GM12878 (cell line): ENCODE results near the gene POLRMT. TPM values are rescaled to one million over a fixed set of nuclear protein-coding genes. Genes with fewer than 3 reads are reported as not detected.

Experiments
- CTCF ChIP-seq, 3 experiments: IDR thresholded peaks in 2 of 3; conservative IDR thresholded peaks in 1 of 3; 2 replicates each; pipeline ENCODE4 v1.5.1; 2011; ENCODE audit warnings: low read depth in 3 of 3, low read length in 3 of 3, mild to moderate bottlenecking in 3 of 3, control low read depth in 2 of 3, moderate library complexity in 2 of 3, inconsistent platforms in 1 of 3, mixed read lengths in 1 of 3; ENCODE audit not compliant: control insufficient read depth in 2 of 3, insufficient read depth in 1 of 3; ENCODE audit errors: extremely low read depth in 1 of 3
- CUX1 ChIP-seq: IDR thresholded peaks from 2 replicates; pipeline ENCODE4 v1.6.1; 2012; ENCODE audit warnings: improper control_type of control experiment, low read depth, low read length; ENCODE audit not compliant: insufficient replicate concordance
- ELK1 ChIP-seq: IDR thresholded peaks from 2 replicates; pipeline ENCODE4 v1.6.1; 2012; ENCODE audit warnings: low read depth, low read length, improper control_type of control experiment
- FOS ChIP-seq: IDR thresholded peaks from 3 replicates; pipeline ENCODE4 v1.6.1; 2011; ENCODE audit warnings: borderline replicate concordance; ENCODE audit not compliant: insufficient read length; ENCODE audit errors: extremely low read depth
- GABPA ChIP-seq: IDR thresholded peaks from 2 replicates; pipeline ENCODE4 v1.6.1; 2014; ENCODE audit warnings: antibody characterized with exemption, low read depth, mild to moderate bottlenecking, inconsistent platforms
- HDAC6 ChIP-seq: fragments of 200-600 bp; sonication (generic); IDR thresholded peaks from one replicate; pipeline ENCODE4 v1.8.0; 2017; ENCODE audit warnings: antibody characterized with exemption; ENCODE audit not compliant: unreplicated experiment
- IKZF1 ChIP-seq: fragments of 450-650 bp; conservative IDR thresholded peaks from 2 replicates; pipeline ENCODE4 v1.6.1; 2017; ENCODE audit warnings: antibody characterized with exemption, mild to moderate bottlenecking
- MEF2A ChIP-seq: IDR thresholded peaks from 2 replicates; pipeline ENCODE4 v1.6.1; 2011; ENCODE audit warnings: low read depth, mild to moderate bottlenecking, low read length, moderate library complexity; ENCODE audit not compliant: insufficient read depth
- MEF2B ChIP-seq: fragments of 450-650 bp; IDR thresholded peaks from 2 replicates; pipeline ENCODE4 v1.6.1; 2018; ENCODE audit warnings: mild to moderate bottlenecking, moderate library complexity; ENCODE audit not compliant: partially characterized antibody, poor library complexity, severe bottlenecking
- NKRF ChIP-seq: fragments of 450-650 bp; conservative IDR thresholded peaks from 2 replicates; pipeline ENCODE4 v1.6.1; 2017; ENCODE audit warnings: mild to moderate bottlenecking, moderate library complexity
- NR2C1 ChIP-seq: fragments of 450-650 bp; IDR thresholded peaks from 2 replicates; pipeline ENCODE4 v1.6.1; 2017; ENCODE audit warnings: antibody characterized with exemption, mild to moderate bottlenecking, moderate library complexity
- NR2C2 ChIP-seq: IDR thresholded peaks from 2 replicates; pipeline ENCODE4 v1.6.1; 2011; ENCODE audit warnings: borderline replicate concordance, low read depth; ENCODE audit not compliant: control insufficient read depth, insufficient read length
- PAX8 ChIP-seq: fragments of 450-650 bp; IDR thresholded peaks from 2 replicates; pipeline ENCODE4 v1.6.1; 2017; ENCODE audit warnings: mild to moderate bottlenecking, moderate library complexity
- RB1 ChIP-seq: fragments of 450-650 bp; formaldehyde crosslinking; IDR thresholded peaks from 2 replicates; pipeline ENCODE4 v1.6.1; 2017; ENCODE audit warnings: mild to moderate bottlenecking, borderline replicate concordance
- RCOR1 ChIP-seq: conservative IDR thresholded peaks from 2 replicates; pipeline ENCODE4 v1.6.1; 2012; ENCODE audit warnings: low read depth, low read length, improper control_type of control experiment
- RELA ChIP-seq: fragments of 450-650 bp; IDR thresholded peaks from 2 replicates; pipeline ENCODE4 v1.8.0; 2014; ENCODE audit warnings: borderline replicate concordance; ENCODE audit not compliant: partially characterized antibody
- SP1 ChIP-seq: IDR thresholded peaks from one replicate; pipeline ENCODE4 v1.6.1; 2011; ENCODE audit warnings: low read depth, low read length
- STAT3 ChIP-seq: IDR thresholded peaks from 2 replicates; pipeline ENCODE4 v1.6.1; 2011; ENCODE audit warnings: low read depth, low read length, improper control_type of control experiment
- WRNIP1 ChIP-seq: IDR thresholded peaks from 2 replicates; pipeline ENCODE4 v1.6.1; 2011; ENCODE audit warnings: low read depth, low read length, improper control_type of control experiment, borderline replicate concordance
- ZBED1 ChIP-seq: IDR thresholded peaks from 2 replicates; pipeline ENCODE4 v1.6.1; 2016; ENCODE audit warnings: borderline replicate concordance
- polyA plus RNA-seq, 11 experiments: library from polyadenylated mRNA; depleted of rRNA in 4 of 11; unstranded in 6 of 11; stranded (reverse) in 5 of 11; fragments of >200 nt; fragmentation: Nextera tagmentation in 4 of 11; fragmentation: Illumina TruSeq in 1 of 11; extraction: Ambion mirVana in 4 of 11; extraction: Trizol in 1 of 11; gene quantifications; 1 replicate in 1 of 11; 2 replicates in 10 of 11; pipeline versions ENCODE4 v1.2.1 to v1.2.3, GENCODE V29; 2011 to 2016; ENCODE audit warnings: inconsistent platforms in 2 of 11, missing spikeins in 2 of 11, low read depth in 1 of 11
- total RNA-seq, 4 experiments: library from RNA; depleted of rRNA in 3 of 4; stranded (reverse); fragments of >200 nt in 3 of 4; fragmentation: Illumina TruSeq in 1 of 4; extraction: Trizol in 1 of 4; gene quantifications; 2 replicates each; pipeline versions ENCODE4 v1.2.1 to v1.2.3, GENCODE V29; 2013 to 2021

POLRMT gene
- total and polyA plus RNA-seq, 10 of the 15 experiments (the other 5 are each of a cell fraction or from before 2014, with no cell fraction given) = 9.9 to 57.6 (median 34.6) TPM

GRCh38 chr19:680287-681028, 47.1 kb upstream of the POLRMT start (continued):
- TF ChIP-seq STAT3 (no peak), MEF2B (no peak), RB1 (no peak; the same call in 1 of the 2 replicates), HDAC6 (no peak), MEF2A (no peak), GABPA (no peak), PAX8 (no peak), WRNIP1 (no peak), ZBED1 (no peak), IKZF1 (peak; percentile 83; the same call in 1 of the 2 replicates), CUX1 (no peak), RELA (peak; percentile 83), ELK1 (no peak), CTCF (IDR thresholded peaks at IDR 0.05 in 2 of 3, conservative IDR thresholded peaks at IDR 0.05 in 1 of 3; ENCODE audit: control insufficient read depth in 2 of 3, extremely low read depth in 1 of 3, insufficient read depth in 1 of 3, low read depth in 3 of 3, low read length in 3 of 3) (peak; percentile 45 to 70 (median 46); a peak in 5 of 6 replicates), FOS (no peak), RCOR1 (no peak), NR2C2 (no peak), NKRF (no peak; the same call in 1 of the 2 replicates), SP1 (peak; percentile 64), NR2C1 (no peak)
